ENCODE data around the gene SPATA16. TPM values are rescaled to one million over a fixed set of nuclear protein-coding genes. Genes with fewer than 3 reads are reported as not detected.
"Not testable (repeated sequence)": the region's sequence is repeated elsewhere in the genome, so short reads cannot be mapped to it uniquely, and the experiment has no call there.

Gene SPATA16
- total and polyA plus RNA-seq, 2 donors (not counting 3 experiments of a cell fraction or from before 2014, with no cell fraction given): not detected

DNA sequence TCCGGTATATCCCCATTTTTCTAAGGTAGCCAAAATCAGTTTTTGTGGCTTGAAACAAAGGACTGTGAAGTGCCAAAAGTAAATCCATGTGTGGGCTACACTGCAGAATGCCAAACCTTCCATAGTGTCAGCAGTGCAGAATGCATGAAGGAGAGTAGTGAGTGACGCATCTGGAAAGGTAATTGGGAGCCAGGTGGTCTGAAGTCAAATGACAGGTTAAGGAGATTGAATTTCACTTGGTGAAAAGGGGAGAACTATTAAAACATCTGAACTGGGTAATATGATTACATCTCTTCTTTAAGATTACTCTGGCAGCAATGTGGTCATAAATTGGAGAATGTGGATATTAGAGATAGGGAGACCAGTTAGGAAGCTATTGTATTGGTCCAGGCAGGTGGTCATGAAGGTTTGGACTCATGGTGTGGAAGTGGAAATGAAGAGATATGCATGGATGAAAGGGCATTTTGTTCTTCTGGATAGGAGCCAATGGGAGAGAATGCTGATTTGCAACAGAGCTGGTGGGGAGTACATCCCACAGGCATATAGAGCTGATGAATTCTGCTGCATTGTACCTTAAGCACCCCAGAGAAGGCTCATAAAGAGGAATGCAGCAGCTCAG, 272.3 kb downstream of the SPATA16 start:
- no peak for FAIRE-seq
- Histone ChIP-seq H3K27me3 (ENCODE audit: control insufficient read depth in 2 of 2, insufficient read depth in 2 of 2, low read length in 2 of 2) (no peaks in the 10 kb centered on the region), H3K36me3 (ENCODE audit: control insufficient read depth in 2 of 2, extremely low read depth in 1 of 2, insufficient read depth in 2 of 2, low read length in 2 of 2) (no peaks in the 10 kb centered on the region), H3K4me3 (replicated peaks in 1 of 3; ENCODE audit: insufficient read depth in 1 of 3, low read depth in 1 of 3, low read length in 3 of 3) (no peak overlapping the region), H3K9me1 (replicated peaks; ENCODE audit: control insufficient read depth, extremely low read depth, insufficient read depth, low read length) (no peaks in the 10 kb centered on the region), H3K9me3 (replicated peaks; ENCODE audit: control insufficient read depth, insufficient read depth, low read length) (no peaks in the 10 kb centered on the region), H3K4me1 (ENCODE audit: control insufficient read depth, extremely low read depth, insufficient read depth, low read length) (peaks cover 26% of the 10 kb centered on the region), H3K27ac (ENCODE audit: insufficient read depth, low read depth, low read length) (no peak overlapping the region), H4K20me1 (replicated peaks; ENCODE audit: control insufficient read depth, extremely low read depth, insufficient read depth, low read length) (no peaks in the 10 kb centered on the region), H3K4me2 (ENCODE audit: insufficient read depth, low read length) (no peak overlapping the region), H3K9ac (replicated peaks; ENCODE audit: extremely low read depth, insufficient read depth, low read length) (no peak overlapping the region), H3K79me2 (ENCODE audit: control insufficient read depth, insufficient read depth, low read length) (no peaks in the 10 kb centered on the region), H2AFZ (ENCODE audit: low read depth, low read length) (no peak overlapping the region)
- POLR2A ChIA-PET: no interaction called here
- no peak for DNase-seq (ENCODE audit: low read depth, low spot score)
- TF ChIP-seq MYC (IDR thresholded peaks at IDR 0.05; ENCODE audit: low read depth, low read length): no peak
- no peak for TF ChIP-seq POLR2AphosphoS5 (IDR thresholded peaks at IDR 0.05; ENCODE audit: insufficient read depth, low read depth, low read length)
- no peak for TF ChIP-seq POLR2A (IDR thresholded peaks at IDR 0.05; ENCODE audit: low read depth, low read length)
- TF ChIP-seq EZH2 (IDR thresholded peaks at IDR 0.05; ENCODE audit: borderline replicate concordance, low read depth, low read length, severe bottlenecking): no peak
- no peak for TF ChIP-seq JUN (IDR thresholded peaks at IDR 0.05; ENCODE audit: borderline replicate concordance, insufficient read depth, insufficient read length, low read depth)
- no peak for TF ChIP-seq GATA2 (IDR thresholded peaks at IDR 0.05; ENCODE audit: insufficient read depth, insufficient read length, low read depth, low read length)
- intact Hi-C loops (cut with micrococcal nuclease): loop anchor here (2.0 kb wide), 1 partner anchor 24 kb away; no protein-coding TSS in a partner anchor
- no TSS peak for BruUV-seq (replicated peaks)
- dilution Hi-C loops (cut with MboI; ENCODE audit: extremely low pct_ligation_motif_present, low sequenced_read_pairs): no loop called here
- CTCF ChIA-PET: no interaction called here

DNA sequence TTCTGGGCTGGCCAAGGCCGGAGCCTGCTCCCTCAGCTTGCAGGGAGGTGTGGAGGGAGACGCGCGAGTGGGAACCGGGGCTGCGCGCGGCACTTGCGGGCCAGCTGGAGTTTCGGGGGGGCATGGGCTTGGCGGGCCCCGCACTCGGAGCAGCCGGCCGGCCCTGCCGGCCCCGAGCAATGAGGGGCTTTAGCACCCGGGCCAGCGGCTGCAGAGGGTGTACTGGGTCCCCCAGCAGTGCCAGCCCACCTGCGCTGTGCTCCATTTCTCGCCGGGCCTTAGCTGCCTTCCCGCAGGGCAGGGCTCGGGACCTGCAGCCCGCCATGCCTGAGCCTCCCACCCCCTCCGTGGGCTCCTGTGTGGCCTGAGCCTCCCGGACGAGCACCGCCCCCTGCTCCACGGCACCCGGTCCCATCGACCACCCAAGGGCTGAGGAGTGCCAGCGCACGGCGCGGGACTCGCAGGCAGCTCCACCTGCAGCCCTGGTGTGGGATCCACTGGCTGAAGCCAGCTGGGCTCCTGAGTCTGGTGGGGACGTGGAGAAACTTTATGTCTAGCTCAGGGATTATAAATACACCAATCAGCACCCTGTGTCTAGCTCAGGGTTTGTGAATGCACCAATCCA, 274.2 kb downstream of the SPATA16 start:
- dilution Hi-C loops (cut with MboI; ENCODE audit: extremely low pct_ligation_motif_present, low sequenced_read_pairs); H3K4me3 ChIP-seq (replicated peaks in 1 of 3; ENCODE audit: insufficient read depth in 1 of 3, low read depth in 1 of 3, low read length in 3 of 3); H3K4me2 ChIP-seq (ENCODE audit: insufficient read depth, low read length); H3K9me3 ChIP-seq (replicated peaks; ENCODE audit: control insufficient read depth, insufficient read depth, low read length); H3K79me2 ChIP-seq (ENCODE audit: control insufficient read depth, insufficient read depth, low read length); BruUV-seq (replicated peaks); H2AFZ ChIP-seq (ENCODE audit: low read depth, low read length); DNase-seq (ENCODE audit: low read depth, low spot score); H3K27me3 ChIP-seq (ENCODE audit: control insufficient read depth in 2 of 2, insufficient read depth in 2 of 2, low read length in 2 of 2); H3K9ac ChIP-seq (replicated peaks; ENCODE audit: extremely low read depth, insufficient read depth, low read length); intact Hi-C loops (cut with micrococcal nuclease); POLR2A ChIA-PET; H3K27ac ChIP-seq (ENCODE audit: insufficient read depth, low read depth, low read length); H3K9me1 ChIP-seq (replicated peaks; ENCODE audit: control insufficient read depth, extremely low read depth, insufficient read depth, low read length); H3K36me3 ChIP-seq (ENCODE audit: control insufficient read depth in 2 of 2, extremely low read depth in 1 of 2, insufficient read depth in 2 of 2, low read length in 2 of 2); H4K20me1 ChIP-seq (replicated peaks; ENCODE audit: control insufficient read depth, extremely low read depth, insufficient read depth, low read length); FAIRE-seq: not testable (repeated sequence)
- H3K4me1 ChIP-seq (ENCODE audit: control insufficient read depth, extremely low read depth, insufficient read depth, low read length): peaks cover 25% of the 10 kb centered on the region
- CTCF ChIA-PET: interaction anchor here (1.1 to 1.4 kb wide), 2 partner anchors 9 to 10 kb away, joined by 3 to 4 read pairs; no protein-coding TSS in a partner anchor
